ENCODE data around the gene ABITRAM. TPM values are rescaled to one million over a fixed set of nuclear protein-coding genes. Genes with fewer than 3 reads are reported as not detected.

ABITRAM gene
- total RNA-seq, 1 donor from 2014 or later: 16.0 TPM

Other genes starting within 250 kb of the ABITRAM start
- not detected for gene ACTL7B, start 78.4 kb upstream of the ABITRAM start, total RNA-seq
- gene ACTL7A, start 72.1 kb upstream of the ABITRAM start, total RNA-seq: not detected
- gene ELP1, start 276 bp upstream of the ABITRAM start, total RNA-seq: 16.9 TPM
- gene CTNNAL1, start 79.1 kb downstream of the ABITRAM start, total RNA-seq: 18.2 TPM
- gene TMEM245, start 185.5 kb downstream of the ABITRAM start, total RNA-seq: 47.4 TPM
- 2.2 TPM for gene FRRS1L, start 232.8 kb downstream of the ABITRAM start, total RNA-seq